SIG-M5 treated with dmso at 0.1 percent for 504 hours (cell line): Measurements from ENCODE around the gene SEL1L.
"Not testable (repeated sequence)": the region's sequence is repeated elsewhere in the genome, so short reads cannot be mapped to it uniquely, and the experiment has no call there.

Experiments used
- DNase-seq: peaks from one replicate; lab custom pipeline; 2025; ENCODE audit not compliant: unreplicated experiment; lab: John Stamatoyannopoulos, UW

Gene SEL1L

GRCh38 chr14:81474685-81475324 lies 58.8 kb downstream of the SEL1L start:
- DNase-seq, result no peak

- DNase-seq, result no peak
Observed at GRCh38 chr14:81474148-81474492, 59.5 kb downstream of the SEL1L start.

GRCh38 chr14:81473456-81474147 lies 60.1 kb downstream of the SEL1L start:
- DNase-seq, result no peak

GRCh38 chr14:81472096-81472800 lies 61.4 kb downstream of the SEL1L start:
- no peak for DNase-seq

GRCh38 chr14:81471062-81471461 lies 62.6 kb downstream of the SEL1L start:
- DNase-seq, result no peak

GRCh38 chr14:81470557-81470826 lies 63.2 kb downstream of the SEL1L start:
- not testable (repeated sequence) for DNase-seq

- no peak for DNase-seq
Observed at GRCh38 chr14:81466854-81467253, 66.8 kb downstream of the SEL1L start.

- DNase-seq, result no peak
Observed at GRCh38 chr14:81465507-81466228, 68.0 kb downstream of the SEL1L start.

GRCh38 chr14:81465003-81465392 lies 68.7 kb downstream of the SEL1L start:
- DNase-seq, result not testable (repeated sequence)

- peak; percentile 69 for DNase-seq
Observed at GRCh38 chr14:81464253-81465002, 69.2 kb downstream of the SEL1L start.

- DNase-seq, result not testable (repeated sequence)
Observed at GRCh38 chr14:81462356-81462755, 71.3 kb downstream of the SEL1L start.

GRCh38 chr14:81459912-81460311 lies 73.7 kb downstream of the SEL1L start:
- no peak for DNase-seq

- no peak for DNase-seq
Observed at GRCh38 chr14:81458352-81458751, 75.3 kb downstream of the SEL1L start.

GRCh38 chr14:81455390-81455789 lies 78.3 kb downstream of the SEL1L start:
- DNase-seq, result no peak

- no peak for DNase-seq
Observed at GRCh38 chr14:81454572-81455218, 79.0 kb downstream of the SEL1L start.

- peak; percentile 36 for DNase-seq
Observed at GRCh38 chr14:81453166-81453766, 80.4 kb downstream of the SEL1L start.

GRCh38 chr14:81452341-81453133 lies 81.1 kb downstream of the SEL1L start:
- DNase-seq, result no peak

- DNase-seq, result no peak
Observed at GRCh38 chr14:81450976-81451375, 82.7 kb downstream of the SEL1L start.

- no peak for DNase-seq
Observed at GRCh38 chr14:81450100-81450531, 83.5 kb downstream of the SEL1L start.
